Panc1 (cell line): ENCODE results near the gene TBX21. TPM values are rescaled to one million over a fixed set of nuclear protein-coding genes. Genes with fewer than 3 reads are reported as not detected.

Experiments
- ATAC-seq: fragments of 200-7000 bp; cut with Tn5 transposase; 2 replicates; pipeline ENCODE4 v1.9.1; 2020; ENCODE audit warnings: mild to moderate bottlenecking, moderate library complexity
- BruUV-seq: library from RNA; stranded (reverse); fragments of 400-500 nt; replicated peaks from 2 replicates; lab custom pipeline; 2021; lab: Mats Ljungman, UMichigan
- CTCF ChIA-PET: fragments of 300-600 bp; sonication (Branson Sonifier 250); formaldehyde crosslinking; loops from one replicate; lab custom pipeline; 2022; ENCODE audit warnings: antibody characterized with exemption; lab: Charles Lee
- POLR2A ChIA-PET: fragments of 300-600 bp; sonication (Branson Sonifier 250); formaldehyde crosslinking; loops from one replicate; lab custom pipeline; 2022; ENCODE audit warnings: antibody characterized with exemption; lab: Charles Lee
- DNase-seq: peaks from one replicate; pipeline ENCODE4 v3.0.0-alpha.2; 2010; ENCODE audit warnings: low read depth, low spot score
- H3K27ac ChIP-seq: 2 replicates; pipeline ENCODE4 v1.5.1; 2011; ENCODE audit warnings: mild to moderate bottlenecking, low read length, inconsistent platforms
- H3K27me3 ChIP-seq: fragments of 200-500 bp; sonication (Bioruptor generic); 2 replicates; pipeline ENCODE4 v1.6.0; 2014; ENCODE audit warnings: low read length, inconsistent platforms; ENCODE audit not compliant: control insufficient read depth, insufficient read depth
- H3K36me3 ChIP-seq: fragments of 200-500 bp; sonication (Bioruptor generic); 2 replicates; pipeline ENCODE4 v1.5.1; 2014; ENCODE audit warnings: inconsistent platforms, mild to moderate bottlenecking, low read length, moderate library complexity; ENCODE audit not compliant: control insufficient read depth, insufficient read depth
- H3K4me1 ChIP-seq: 2 replicates; pipeline ENCODE4 v1.5.1; 2011; ENCODE audit warnings: inconsistent platforms, mild to moderate bottlenecking, low read length, moderate library complexity; ENCODE audit not compliant: control insufficient read depth, insufficient read depth
- H3K4me3 ChIP-seq, 2 experiments: 2 replicates each; pipeline ENCODE4 v1.5.1; 2011 to 2012; ENCODE audit warnings: low read depth in 2 of 2, low read length in 2 of 2, mild to moderate bottlenecking in 2 of 2, inconsistent platforms in 1 of 2, moderate library complexity in 1 of 2
- H3K9me3 ChIP-seq: fragments of 200-500 bp; sonication (Bioruptor generic); 2 replicates; pipeline ENCODE4 v1.5.1; 2014; ENCODE audit warnings: low read depth, mild to moderate bottlenecking, inconsistent platforms, low read length, moderate library complexity; ENCODE audit not compliant: control insufficient read depth, insufficient read depth
- CTCF ChIP-seq: fragments of 450-650 bp; IDR thresholded peaks from 2 replicates; pipeline ENCODE4 v1.5.1; 2017; ENCODE audit warnings: mild to moderate bottlenecking
- POLR2AphosphoS5 ChIP-seq: IDR thresholded peaks from 2 replicates; pipeline ENCODE4 v1.6.1; 2012; ENCODE audit warnings: mild to moderate bottlenecking, low read depth, low read length, moderate library complexity
- REST ChIP-seq, 2 experiments: IDR thresholded peaks; 2 replicates each; pipeline ENCODE4 v1.6.1; 2011 to 2012; ENCODE audit warnings: low read depth in 2 of 2, control low read depth in 1 of 2, low read length in 1 of 2, mild to moderate bottlenecking in 1 of 2, moderate library complexity in 1 of 2; ENCODE audit not compliant: insufficient read depth in 1 of 2
- SIN3A ChIP-seq: IDR thresholded peaks from 2 replicates; pipeline ENCODE4 v1.6.1; 2012; ENCODE audit warnings: low read depth, mild to moderate bottlenecking, low read length, moderate library complexity, borderline replicate concordance; ENCODE audit not compliant: insufficient read depth
- TCF7L2 ChIP-seq: IDR thresholded peaks from 2 replicates; pipeline ENCODE4 v1.6.1; 2011; ENCODE audit warnings: mild to moderate bottlenecking, low read depth, low read length, inconsistent platforms
- in situ Hi-C: cut with HindIII; loops from 2 replicates; pipeline ENCODE4 v1.10.0; 2016; ENCODE audit warnings: low sequenced_read_pairs, low pct_unique_long_range_greater_than_20kb
- intact Hi-C: fragments of 100-400 bp; cut with micrococcal nuclease; formaldehyde crosslinking; loops from one replicate; pipeline ENCODE4 v1.10.0; 2022; ENCODE audit not compliant: unreplicated experiment
- total RNA-seq: library from RNA; stranded (reverse); gene quantifications from one replicate; pipeline ENCODE4 v1.2.1, GENCODE V29; 2021; ENCODE audit not compliant: unreplicated experiment

Gene TBX21
- total RNA-seq, 1 experiment from 2014 or later, result 0.10 TPM

DNA sequence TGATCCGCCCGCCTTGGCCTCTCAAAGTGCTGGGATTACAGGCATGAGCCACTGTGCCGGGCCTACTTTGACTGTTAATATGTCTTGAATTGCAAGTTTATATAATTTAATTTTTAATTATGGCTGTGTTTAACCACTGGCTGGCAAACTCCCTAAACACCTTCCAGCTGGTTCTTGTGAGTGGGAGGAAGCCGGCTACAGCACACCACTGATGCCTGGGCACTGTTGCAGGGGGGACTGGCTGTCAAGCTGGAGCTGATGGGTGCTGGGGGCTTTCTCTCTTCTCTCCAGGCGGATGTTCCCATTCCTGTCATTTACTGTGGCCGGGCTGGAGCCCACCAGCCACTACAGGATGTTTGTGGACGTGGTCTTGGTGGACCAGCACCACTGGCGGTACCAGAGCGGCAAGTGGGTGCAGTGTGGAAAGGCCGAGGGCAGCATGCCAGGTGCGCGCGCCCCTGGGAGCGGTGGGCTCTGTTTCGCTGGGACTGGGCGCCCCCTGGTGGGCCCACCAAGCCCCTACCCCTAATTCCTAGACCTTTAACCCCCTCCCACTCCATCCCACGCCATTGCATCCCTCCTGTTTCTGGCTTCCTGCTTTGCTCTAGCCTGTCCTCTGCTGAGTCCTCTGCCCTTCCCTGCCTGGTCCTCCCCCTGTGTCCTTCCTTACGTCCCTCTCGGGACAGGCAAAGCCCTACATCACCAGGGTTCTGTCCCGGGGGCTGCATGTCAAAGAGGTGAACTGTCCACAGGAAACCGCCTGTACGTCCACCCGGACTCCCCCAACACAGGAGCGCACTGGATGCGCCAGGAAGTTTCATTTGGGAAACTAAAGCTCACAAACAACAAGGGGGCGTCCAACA, 9.5 kb downstream of the TBX21 start:
- H3K4me3 ChIP-seq, result no peak overlapping the region
- intact Hi-C loops, result no loop called here
- H3K36me3 ChIP-seq, result no peaks in the 10 kb centered on the region
- H3K9me3 ChIP-seq, result no peaks in the 10 kb centered on the region
- POLR2A ChIA-PET, result no interaction called here
- no TSS peak for BruUV-seq
- H3K27ac ChIP-seq, result no peak overlapping the region
- no peaks in the 10 kb centered on the region for H3K4me1 ChIP-seq
- DNase-seq (no peak), ATAC-seq (peak; percentile 55)
- TF ChIP-seq REST (IDR thresholded peaks at IDR 0.05; ENCODE audit: insufficient read depth in 1 of 2, low read depth in 2 of 2, low read length in 1 of 2) (no peak), CTCF (peak; percentile 72; the same call in 1 of the 2 replicates), POLR2AphosphoS5 (no peak), TCF7L2 (no peak), SIN3A (no peak)
- CTCF ChIA-PET, result no interaction called here
- in situ Hi-C loops, result no loop called here
- peaks cover 3% of the 10 kb centered on the region; the same call in 1 of the 2 replicates for H3K27me3 ChIP-seq

DNA sequence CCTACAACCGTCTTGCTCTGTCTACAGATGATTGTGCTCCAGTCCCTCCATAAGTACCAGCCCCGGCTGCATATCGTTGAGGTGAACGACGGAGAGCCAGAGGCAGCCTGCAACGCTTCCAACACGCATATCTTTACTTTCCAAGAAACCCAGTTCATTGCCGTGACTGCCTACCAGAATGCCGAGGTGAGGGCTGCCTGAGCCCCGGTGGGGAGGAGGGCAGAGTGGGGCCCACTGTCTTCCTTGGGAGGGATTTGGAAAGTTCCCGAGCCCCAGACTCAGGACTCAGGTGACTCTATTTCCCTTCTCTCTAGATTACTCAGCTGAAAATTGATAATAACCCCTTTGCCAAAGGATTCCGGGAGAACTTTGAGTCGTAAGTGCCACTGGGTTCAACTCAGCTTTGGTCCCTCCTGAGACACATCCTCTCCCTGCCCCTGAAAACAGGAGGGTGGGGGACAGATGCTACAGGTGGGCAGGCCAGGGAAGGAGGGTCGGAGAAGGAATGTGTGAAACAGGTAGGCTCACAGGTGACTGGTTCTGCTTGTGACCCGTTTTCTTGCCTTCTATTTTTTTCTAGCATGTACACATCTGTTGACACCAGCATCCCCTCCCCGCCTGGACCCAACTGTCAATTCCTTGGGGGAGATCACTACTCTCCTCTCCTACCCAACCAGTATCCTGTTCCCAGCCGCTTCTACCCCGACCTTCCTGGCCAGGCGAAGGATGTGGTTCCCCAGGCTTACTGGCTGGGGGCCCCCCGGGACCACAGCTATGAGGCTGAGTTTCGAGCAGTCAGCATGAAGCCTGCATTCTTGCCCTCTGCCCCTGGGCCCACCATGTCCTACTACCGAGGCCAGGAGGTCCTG, 11.4 kb downstream of the TBX21 start:
- no peak for DNase-seq
- ChIA-PET POLR2A (interaction anchor here (0.6 kb wide), 1 partner anchor 161 kb away, joined by 3 read pairs; no protein-coding TSS in a partner anchor), CTCF (no interaction called here)
- Histone ChIP-seq H3K27ac (no peak overlapping the region), H3K4me3 (no peak overlapping the region), H3K4me1 (no peaks in the 10 kb centered on the region), H3K36me3 (no peaks in the 10 kb centered on the region), H3K9me3 (no peaks in the 10 kb centered on the region), H3K27me3 (peaks cover 10% of the 10 kb centered on the region; the same call in 1 of the 2 replicates)
- ATAC-seq, result no peak
- intact Hi-C loops, result no loop called here
- in situ Hi-C loops, result no loop called here
- no TSS peak for BruUV-seq
- no peak for TF ChIP-seq REST (IDR thresholded peaks at IDR 0.05; ENCODE audit: insufficient read depth in 1 of 2, low read depth in 2 of 2, low read length in 1 of 2)
- no peak for TF ChIP-seq SIN3A
- no peak for TF ChIP-seq CTCF
- TF ChIP-seq POLR2AphosphoS5, result no peak
- TF ChIP-seq TCF7L2, result no peak
